Ovary (tissue), 3 donors: ENCODE data around the gene RSPH9.

Experiments
- CTCF ChIP-seq, 3 donors: fragments of 450-650 bp in 2 of 3; fragments of 200-600 bp in 1 of 3; IDR thresholded peaks; one replicate each; pipeline versions ENCODE4 v1.5.1 to v1.8.0; 2016 to 2022; ENCODE audit warnings: antibody characterized with exemption in 3 of 3, mild to moderate bottlenecking in 1 of 3
- EP300 ChIP-seq: sonication (generic); formaldehyde crosslinking; IDR thresholded peaks from one replicate; pipeline ENCODE4 v1.6.1; 2017; ENCODE audit warnings: antibody characterized with exemption
- POLR2A ChIP-seq: fragments of 450-650 bp; IDR thresholded peaks from one replicate; pipeline ENCODE4 v1.6.1; 2017; ENCODE audit warnings: antibody characterized with exemption, mild to moderate bottlenecking, moderate library complexity
- donor health status: DM: no; HTN: no; CAD: no.

GRCh38 chr6:43680308-43681200, 35.7 kb downstream of the RSPH9 start:
- TF ChIP-seq CTCF (IDR thresholded peaks at IDR 0.05) (no peak), POLR2A (no peak), EP300 (no peak)
